K562 (cell line): ENCODE data around the gene DRAXIN. TPM values are rescaled to one million over a fixed set of nuclear protein-coding genes. Genes with fewer than 3 reads are reported as not detected.

ENCODE experiments used
- ATAC-seq: fragments of 200-7000 bp; cut with Tn5 transposase; 3 replicates; pipeline ENCODE4 v1.9.1; 2020; ENCODE audit warnings: moderate library complexity
- BruUV-seq: library from RNA; stranded (reverse); fragments of 400-500 nt; replicated peaks from 2 replicates; lab custom pipeline; 2021; lab: Mats Ljungman, UMichigan
- CTCF ChIA-PET: fragments of 300-600 bp; formaldehyde crosslinking; extraction: SDS; loops from one replicate; lab custom pipeline; 2021; ENCODE audit warnings: low intra/inter-chr PET ratio; lab: Yijun Ruan, JAX
- POLR2A ChIA-PET: fragments of 300-600, 350-650 bp; sonication (Branson Sonifier 250); formaldehyde crosslinking; extraction: SDS; loops from one replicate; lab custom pipeline; 2021; ENCODE audit warnings: antibody characterized with exemption, inconsistent platforms; lab: Yijun Ruan, JAX
- DNase-seq, 4 experiments: peaks; one replicate each; pipeline versions ENCODE4 v3.0.0 to v3.0.0-alpha.2; 2011 to 2018; ENCODE audit warnings: low spot score in 3 of 4, mixed read lengths in 3 of 4; ENCODE audit errors: extremely low read depth in 1 of 4
- FAIRE-seq: peaks from 2 replicates; lab custom pipeline; 2011; peaks lifted over from hg19 to GRCh38; lab: Jason Lieb, UNC
- H2AFZ ChIP-seq: 2 replicates; pipeline ENCODE4 v1.6.0; 2011; ENCODE audit warnings: low read depth, low read length, control low read depth, inconsistent platforms
- H3K27ac ChIP-seq: fragments of 200-600 bp; 3 replicates; pipeline ENCODE4 v1.8.0; 2011; ENCODE audit warnings: low read depth, mild to moderate bottlenecking, control low read depth, inconsistent platforms, low read length, moderate library complexity, mixed read lengths; ENCODE audit errors: extremely low read depth
- H3K27me3 ChIP-seq, 2 experiments: fragments of 300-600 bp in 1 of 2; 2 replicates in 1 of 2; 3 replicates in 1 of 2; pipeline versions ENCODE4 v1.6.0 to v1.8.0; 2011; ENCODE audit warnings: inconsistent platforms in 2 of 2, low read length in 2 of 2, mild to moderate bottlenecking in 1 of 2, mixed read lengths in 1 of 2, moderate library complexity in 1 of 2; ENCODE audit not compliant: control insufficient read depth in 2 of 2, insufficient read depth in 2 of 2
- H3K36me3 ChIP-seq: fragments of 300-600 bp; 3 replicates; pipeline ENCODE4 v1.8.0; 2011; ENCODE audit warnings: mild to moderate bottlenecking, low read length, inconsistent platforms; ENCODE audit not compliant: control insufficient read depth, insufficient read depth
- H3K4me1 ChIP-seq, 2 experiments: fragments of 200-600 bp in 1 of 2; replicated peaks in 1 of 2; 2 replicates in 1 of 2; 3 replicates in 1 of 2; pipeline versions ENCODE4 v1.5.1 to v1.8.0; 2011; ENCODE audit warnings: inconsistent platforms in 2 of 2, low read length in 2 of 2, mild to moderate bottlenecking in 1 of 2, mixed read lengths in 1 of 2, moderate library complexity in 1 of 2; ENCODE audit not compliant: control insufficient read depth in 2 of 2, insufficient read depth in 2 of 2
- H3K4me2 ChIP-seq: 2 replicates; pipeline ENCODE4 v1.6.1; 2011; ENCODE audit warnings: low read length, control low read depth, inconsistent platforms, mixed read lengths; ENCODE audit not compliant: insufficient read depth
- H3K4me3 ChIP-seq: fragments of 200-600 bp; sonication (generic), shearing (Covaris generic); 2 replicates; pipeline ENCODE4 v1.5.1; 2016; ENCODE audit warnings: control low read depth, inconsistent platforms
- H3K79me2 ChIP-seq: fragments of 200-600 bp; 3 replicates; pipeline ENCODE4 v1.8.0; 2011; ENCODE audit warnings: low read length, inconsistent platforms; ENCODE audit not compliant: control insufficient read depth, insufficient read depth
- H3K9ac ChIP-seq, 2 experiments: 2 replicates each; pipeline versions ENCODE4 v1.6.0 to v1.6.1; 2011; ENCODE audit warnings: low read depth in 2 of 2, low read length in 2 of 2, control low read depth in 1 of 2, inconsistent platforms in 1 of 2, mild to moderate bottlenecking in 1 of 2, mixed read lengths in 1 of 2; ENCODE audit not compliant: insufficient read depth in 1 of 2
- H3K9me1 ChIP-seq: one replicate; pipeline ENCODE4 v1.6.0; 2011; ENCODE audit warnings: inconsistent platforms, mild to moderate bottlenecking, low read length, moderate library complexity; ENCODE audit not compliant: control insufficient read depth, insufficient read depth
- H3K9me3 ChIP-seq: replicated peaks from 2 replicates; pipeline ENCODE4 v1.5.1; 2011; ENCODE audit warnings: low read depth, low read length, inconsistent platforms; ENCODE audit not compliant: control insufficient read depth, insufficient read depth
- H4K20me1 ChIP-seq: replicated peaks from 2 replicates; pipeline ENCODE4 v1.6.1; 2011; ENCODE audit warnings: low read length, inconsistent platforms, mixed read lengths; ENCODE audit not compliant: control insufficient read depth, insufficient read depth
- ARID4B ChIP-seq: sonication (generic); formaldehyde crosslinking; IDR thresholded peaks from 2 replicates; pipeline ENCODE4 v1.8.0; 2022; ENCODE audit warnings: mild to moderate bottlenecking, missing genetic modification reagents
- NUFIP1 ChIP-seq: fragments of 450-650 bp; IDR thresholded peaks from 2 replicates; pipeline ENCODE4 v1.6.1; 2018; ENCODE audit not compliant: partially characterized antibody
- WGBS: fragments of 100-300 bp; shearing (Covaris generic); methylation state at CpG from one replicate; pipeline ENCODE4 v1.1.6; 2016; ENCODE audit warnings: low coverage, mixed read lengths; ENCODE audit not compliant: insufficient coverage; ENCODE audit errors: missing lambda C conversion rate; 5-methylcytosine and 5-hydroxymethylcytosine counted together
- in situ Hi-C: fragments of 300-500 bp; cut with MboI; formaldehyde crosslinking; loops from 4 replicates; pipeline ENCODE4 v1.15.0; 2018; ENCODE audit warnings: inconsistent platforms, mixed read lengths
- intact Hi-C: fragments of 100-400 bp; cut with micrococcal nuclease; formaldehyde crosslinking; loops from 2 replicates; pipeline ENCODE4 v1.14.2; 2022
- polyA plus RNA-seq, 8 experiments: library from polyadenylated mRNA; depleted of rRNA in 4 of 8; stranded (reverse) in 5 of 8; unstranded in 3 of 8; fragments of >200 nt; fragmentation: Nextera tagmentation in 2 of 8; fragmentation: Illumina TruSeq in 1 of 8; extraction: Ambion mirVana in 2 of 8; extraction: Trizol in 1 of 8; gene quantifications; 2 replicates each; pipeline versions ENCODE4 v1.2.1 to v1.2.3, GENCODE V29; 2011 to 2014; ENCODE audit warnings: inconsistent platforms in 1 of 8, missing spikeins in 1 of 8
- total RNA-seq, 7 experiments: library from RNA; depleted of rRNA in 6 of 7; stranded (reverse); fragments of >200 nt in 6 of 7; fragmentation: Illumina TruSeq in 2 of 7; extraction: Trizol in 2 of 7; gene quantifications; 2 replicates each; pipeline versions ENCODE4 v1.2.1 to v1.2.3, GENCODE V29; 2011 to 2021; ENCODE audit warnings: low replicate concordance in 1 of 7

Gene DRAXIN
- total and polyA plus RNA-seq, 9 of the 15 experiments (the other 6 are each of a cell fraction or from before 2014, with no cell fraction given), result 0.01 to 0.04 (median 0.01) TPM; not detected in 6

GRCh38 chr1:11738096-11738495 is 46.6 kb downstream of the DRAXIN start:
- TF ChIP-seq ARID4B (CRISPR knock-in tag) (peak; percentile 46; the same call in 1 of the 2 replicates), NUFIP1 (no peak)
- TF ChIP-seq, all 486 proteins: peak for 1
- DNase-seq (no peak), FAIRE-seq (no peak), ATAC-seq (no peak)
- Histone ChIP-seq H3K9me3 (no peaks in the 10 kb centered on the region), H3K4me3 (no peak overlapping the region), H3K4me2 (peak overlapping the region; percentile 99; the same call in 1 of the 2 replicates), H3K27me3 (no peaks in the 10 kb centered on the region), H3K27ac (peak overlapping the region; percentile 91), H2AFZ (no peak overlapping the region), H3K36me3 (peaks cover 7% of the 10 kb centered on the region; the same call in 2 of the 3 replicates), H3K9ac (peak overlapping the region; percentile 64 to 87; a peak in 1 of 4 replicates), H3K9me1 (peaks cover 7% of the 10 kb centered on the region), H3K4me1 (peaks cover 50 to 59% of the 10 kb centered on the region in 2 experiments), H3K79me2 (peaks cover 53% of the 10 kb centered on the region), H4K20me1 (no peaks in the 10 kb centered on the region)
- no TSS peak for BruUV-seq
- ChIA-PET POLR2A (interaction anchor here (0.5 to 1.9 kb wide), 7 partner anchors 15 to 312 kb away, joined by 3 to 7 read pairs (median 3); no protein-coding TSS in a partner anchor), CTCF (no interaction called here)
- in situ Hi-C loops, result no loop called here
- WGBS, result 28% methylated on average over 2 of the region's 2 CpGs
- intact Hi-C loops, result loop anchor here (5.0 kb wide), 1 partner anchor 59 kb away; no protein-coding TSS in a partner anchor
